Thymus (tissue), 14 donors: ENCODE measurements around the gene CCDC150. TPM values are rescaled to one million over a fixed set of nuclear protein-coding genes. Genes with fewer than 3 reads are reported as not detected.

ENCODE experiments used
- DNase-seq, 9 donors: peaks; one replicate each; pipeline ENCODE4 v3.0.0-alpha.2; 2013; ENCODE audit warnings: low spot score in 9 of 9, low read depth in 6 of 9, missing footprints in 1 of 9
- H3K27ac ChIP-seq, 2 donors: one replicate each; pipeline ENCODE4 v1.5.1; 2013; ENCODE audit warnings: control low read depth in 1 of 2, low read depth in 1 of 2, low read length in 1 of 2, mild to moderate bottlenecking in 1 of 2, moderate library complexity in 1 of 2
- H3K27me3 ChIP-seq, 2 donors: one replicate each; pipeline ENCODE4 v1.5.1; 2013; ENCODE audit warnings: low read length in 1 of 2; ENCODE audit not compliant: control insufficient read depth in 2 of 2, insufficient read depth in 1 of 2
- H3K36me3 ChIP-seq, 2 donors: one replicate each; pipeline ENCODE4 v1.5.1; 2013; ENCODE audit warnings: low read length in 1 of 2, mild to moderate bottlenecking in 1 of 2, moderate library complexity in 1 of 2; ENCODE audit not compliant: control insufficient read depth in 2 of 2, insufficient read depth in 2 of 2
- H3K4me1 ChIP-seq, 2 donors: one replicate each; pipeline ENCODE4 v1.5.1; 2013; ENCODE audit warnings: low read length in 2 of 2; ENCODE audit not compliant: control insufficient read depth in 2 of 2, insufficient read depth in 2 of 2
- H3K4me3 ChIP-seq, 2 donors: one replicate each; pipeline ENCODE4 v1.5.1; 2013; ENCODE audit warnings: low read length in 2 of 2, control low read depth in 1 of 2, mild to moderate bottlenecking in 1 of 2
- H3K9me3 ChIP-seq, 2 donors: one replicate each; pipeline ENCODE4 v1.5.1; 2013; ENCODE audit warnings: low read length in 1 of 2, mild to moderate bottlenecking in 1 of 2; ENCODE audit not compliant: control insufficient read depth in 2 of 2, insufficient read depth in 1 of 2
- WGBS: extraction: QIAGEN DNeasy Blood & Tissue Kit; methylation state at CpG from one replicate; pipeline ENCODE4 v1.1.7; 2013; 5-methylcytosine and 5-hydroxymethylcytosine counted together
- long read RNA-seq, 10 donors: transcript quantifications; one replicate each; lab custom pipeline, GENCODE V29; 2026
- polyA plus RNA-seq: library from polyadenylated mRNA; stranded (reverse); fragments of 200-250 nt; gene quantifications from one replicate; pipeline ENCODE4 v1.2.3, GENCODE V29; 2013
- total RNA-seq: library from RNA; stranded (reverse); fragments of 120-200 nt; gene quantifications from one replicate; pipeline ENCODE4 v1.2.4, GENCODE V29; 2013
- donor health status: healthy.

CCDC150 gene
- 8.6 TPM for total RNA-seq
- 3.0 TPM for polyA plus RNA-seq
- long read RNA-seq, donor 1, result 0 reads
- long read RNA-seq, donor 2, result 0 reads
- long read RNA-seq, donor 3, result 0 reads
- long read RNA-seq, donor 4, partial matches to known transcripts, result 13 of 13 reads
- long read RNA-seq, donor 4, other reads (novel, unspliced or antisense), result 0 of 13 reads
- long read RNA-seq, donor 5, result 0 reads
- long read RNA-seq, donor 6, partial matches to known transcripts, result 0 of 1 reads
- long read RNA-seq, donor 6, other reads (novel, unspliced or antisense), result 0 of 1 reads
- long read RNA-seq, donor 7, partial matches to known transcripts, result 8 of 18 reads
- long read RNA-seq, donor 7, other reads (novel, unspliced or antisense), result 10 of 18 reads
- long read RNA-seq, donor 8, result 0 reads
- long read RNA-seq, donor 9, partial matches to known transcripts, result 9 of 11 reads
- long read RNA-seq, donor 9, other reads (novel, unspliced or antisense), result 0 of 11 reads
- long read RNA-seq, donor 10, result 0 reads

DNA sequence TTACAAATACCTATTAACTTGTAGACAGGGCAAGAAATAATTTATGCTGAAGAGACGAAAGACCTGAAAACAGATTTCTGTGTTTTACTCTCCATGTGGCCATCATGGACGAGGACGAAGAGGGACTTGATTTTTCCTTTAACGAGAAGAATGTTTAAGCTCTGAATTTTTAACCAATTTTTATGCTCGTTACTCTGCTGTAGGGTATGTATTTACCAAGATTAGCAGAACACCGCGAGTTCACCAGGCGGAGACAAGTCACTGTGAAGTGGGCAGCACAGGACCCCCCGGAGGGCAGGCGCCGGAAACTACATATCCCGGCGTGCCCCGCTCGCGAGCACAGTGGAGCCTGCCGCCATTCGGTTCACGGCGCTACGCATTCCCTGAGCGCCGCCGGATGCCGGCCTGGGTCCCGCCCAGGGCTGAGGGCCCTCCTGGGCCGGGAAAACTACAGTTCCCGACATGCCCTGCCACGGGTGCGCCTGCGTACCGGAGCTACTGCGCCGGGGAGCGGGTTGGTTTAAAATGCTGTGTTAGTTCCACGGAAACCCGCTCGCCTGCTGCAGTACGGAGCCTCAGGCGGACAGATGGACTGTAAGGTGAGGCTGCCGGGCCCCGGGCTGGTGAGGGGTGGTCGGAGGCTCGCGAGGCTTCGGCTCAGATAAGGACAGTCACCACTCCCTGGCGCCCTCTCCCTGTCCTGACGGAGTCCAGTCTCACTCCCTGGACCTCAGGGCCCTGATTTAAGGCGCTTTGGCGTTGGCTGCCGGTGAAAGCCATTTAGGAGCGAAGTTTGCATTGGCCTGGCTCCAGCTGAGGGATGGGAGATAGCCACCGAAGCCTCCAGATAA lies at the start of gene CCDC150:
TSS of gene CCDC150 (plus strand) at position 536 of the 851 bp plus-strand sequence. CDS start at position 588, 52 bp downstream.
- peak within 1 kb of the TSS; percentile 61 to 63 for H3K4me3 ChIP-seq
- no peaks in the 10 kb centered on the region for H3K36me3 ChIP-seq
- peak; percentile 85 to 96 (median 89) for DNase-seq
- 6% methylated on average over 53 of the region's 53 CpGs for WGBS
- peaks cover 0 to 5% of the 10 kb centered on the region in 2 donors for H3K27me3 ChIP-seq
- peaks cover 0 to 6% of the 10 kb centered on the region in 2 donors for H3K9me3 ChIP-seq
- H3K4me1 ChIP-seq, result peaks cover 14% of the 10 kb centered on the region in 2 donors
- H3K27ac ChIP-seq, result no peak within 1 kb of the TSS

DNA sequence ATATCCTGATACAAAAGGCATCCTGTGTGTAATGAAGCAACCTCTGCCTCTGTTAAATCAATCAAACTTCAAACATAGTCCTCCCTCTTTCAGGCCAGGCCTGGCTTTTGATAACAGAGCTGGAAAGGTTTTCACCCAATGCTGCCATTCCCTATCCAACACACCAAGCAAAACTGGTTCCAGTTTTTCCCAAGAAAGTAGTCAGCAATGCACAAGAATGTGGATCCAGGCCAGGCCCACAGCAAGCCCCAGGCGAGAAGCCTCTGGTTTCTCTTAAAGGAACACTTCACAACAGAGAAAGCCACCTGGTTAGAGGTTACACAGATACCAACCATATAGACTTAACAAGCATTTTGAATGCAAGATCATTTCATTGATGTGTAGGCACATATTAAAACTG lies 49.2 kb upstream of the CCDC150 start:
- Histone ChIP-seq H3K4me3 (no peak overlapping the region), H3K27ac (no peak overlapping the region), H3K27me3 (peaks cover 39 to 60% of the 10 kb centered on the region in 2 donors), H3K4me1 (peaks cover 3 to 8% of the 10 kb centered on the region in 2 donors), H3K9me3 (no peaks in the 10 kb centered on the region), H3K36me3 (no peaks in the 10 kb centered on the region)
- no peak for DNase-seq
- WGBS, result 88% methylated on average over 1 of the region's 1 CpG

DNA sequence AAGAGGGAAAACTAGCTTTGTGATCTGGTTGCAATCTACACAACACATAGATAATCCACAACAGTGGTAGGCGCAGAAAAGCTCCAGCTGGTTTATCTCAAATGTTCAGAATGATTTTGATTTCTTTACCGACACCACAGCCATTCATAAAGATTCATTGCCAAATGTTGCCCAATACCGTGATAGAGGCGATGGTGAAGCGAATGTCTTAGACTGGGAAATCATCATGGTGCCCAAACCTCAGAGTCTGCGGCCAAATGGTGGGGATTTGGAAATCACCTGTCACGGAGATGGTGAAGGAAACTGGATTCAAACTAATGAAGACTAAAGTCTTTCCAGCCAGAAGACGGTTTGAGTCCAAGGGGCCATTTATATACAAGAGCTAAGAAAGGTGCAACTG lies 48.5 kb upstream of the CCDC150 start:
- Histone ChIP-seq H3K4me3 (no peak overlapping the region), H3K36me3 (no peaks in the 10 kb centered on the region), H3K27ac (no peak overlapping the region), H3K27me3 (peaks cover 39 to 67% of the 10 kb centered on the region in 2 donors), H3K4me1 (peaks cover 3 to 8% of the 10 kb centered on the region in 2 donors), H3K9me3 (no peaks in the 10 kb centered on the region)
- no peak for DNase-seq
- WGBS, result 97% methylated on average over 8 of the region's 8 CpGs

DNA sequence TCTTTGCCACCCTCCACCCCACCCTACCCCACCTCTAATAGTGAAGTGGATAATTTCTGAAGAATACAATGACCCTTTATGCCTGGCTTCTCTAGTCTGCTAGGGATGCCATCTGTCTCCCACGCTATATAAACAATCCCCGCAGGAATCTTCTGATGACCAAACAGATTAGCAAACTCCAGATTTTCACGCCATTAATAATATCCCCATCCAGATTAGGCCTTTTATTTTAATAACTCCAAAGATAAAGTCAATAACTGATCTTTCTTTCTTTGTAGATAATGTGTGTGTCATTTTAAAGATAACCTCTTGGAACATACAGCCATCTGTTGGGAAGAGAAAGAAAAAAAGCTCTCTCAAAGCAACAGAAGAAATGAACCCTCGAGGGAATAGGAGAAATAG lies 47.9 kb upstream of the CCDC150 start:
- no peak for DNase-seq
- 88% methylated on average over 4 of the region's 4 CpGs for WGBS
- peaks cover 41 to 71% of the 10 kb centered on the region in 2 donors for H3K27me3 ChIP-seq
- H3K4me1 ChIP-seq, result peaks cover 3 to 8% of the 10 kb centered on the region in 2 donors
- no peak overlapping the region for H3K4me3 ChIP-seq
- H3K27ac ChIP-seq, result no peak overlapping the region
- no peaks in the 10 kb centered on the region for H3K36me3 ChIP-seq
- no peaks in the 10 kb centered on the region for H3K9me3 ChIP-seq

DNA sequence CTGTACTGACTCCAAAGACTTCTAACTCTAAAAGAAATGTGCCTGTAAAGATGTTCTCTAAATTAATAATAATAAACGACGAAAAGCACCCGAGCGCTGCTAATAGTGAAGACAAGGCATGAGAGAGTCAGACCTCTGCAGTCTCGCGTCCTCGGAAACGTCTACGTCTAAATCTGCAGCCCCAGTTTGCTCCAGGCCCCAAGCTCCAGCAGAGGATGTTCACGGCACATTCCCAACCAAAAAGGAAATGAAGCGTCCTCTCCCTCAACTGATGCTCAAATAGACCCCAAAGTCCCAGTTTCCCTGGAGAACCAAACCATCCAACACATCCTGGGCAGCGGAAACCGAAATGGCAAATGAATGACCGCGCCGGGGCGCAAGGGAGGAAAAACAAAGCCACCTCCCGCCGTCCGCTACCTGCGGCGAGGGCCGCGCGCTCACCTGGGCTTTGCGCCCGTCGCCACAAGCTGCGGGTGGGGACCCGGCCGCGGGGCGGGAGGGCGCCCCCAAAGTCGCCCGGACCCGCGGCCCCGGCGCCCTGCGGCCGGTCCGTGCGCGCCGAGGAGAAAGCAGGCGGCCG lies 47.1 kb upstream of the CCDC150 start:
- Histone ChIP-seq H3K4me1 (peaks cover 3 to 8% of the 10 kb centered on the region in 2 donors), H3K27me3 (peaks cover 41 to 76% of the 10 kb centered on the region in 2 donors), H3K4me3 (peak overlapping the region in 1 of 2 donors; percentile 52), H3K27ac (no peak overlapping the region), H3K36me3 (no peaks in the 10 kb centered on the region), H3K9me3 (no peaks in the 10 kb centered on the region)
- under 1% methylated on average over 48 of the region's 48 CpGs for WGBS
- peak in 2 of 9 donors; percentile 9 to 21 for DNase-seq

DNA sequence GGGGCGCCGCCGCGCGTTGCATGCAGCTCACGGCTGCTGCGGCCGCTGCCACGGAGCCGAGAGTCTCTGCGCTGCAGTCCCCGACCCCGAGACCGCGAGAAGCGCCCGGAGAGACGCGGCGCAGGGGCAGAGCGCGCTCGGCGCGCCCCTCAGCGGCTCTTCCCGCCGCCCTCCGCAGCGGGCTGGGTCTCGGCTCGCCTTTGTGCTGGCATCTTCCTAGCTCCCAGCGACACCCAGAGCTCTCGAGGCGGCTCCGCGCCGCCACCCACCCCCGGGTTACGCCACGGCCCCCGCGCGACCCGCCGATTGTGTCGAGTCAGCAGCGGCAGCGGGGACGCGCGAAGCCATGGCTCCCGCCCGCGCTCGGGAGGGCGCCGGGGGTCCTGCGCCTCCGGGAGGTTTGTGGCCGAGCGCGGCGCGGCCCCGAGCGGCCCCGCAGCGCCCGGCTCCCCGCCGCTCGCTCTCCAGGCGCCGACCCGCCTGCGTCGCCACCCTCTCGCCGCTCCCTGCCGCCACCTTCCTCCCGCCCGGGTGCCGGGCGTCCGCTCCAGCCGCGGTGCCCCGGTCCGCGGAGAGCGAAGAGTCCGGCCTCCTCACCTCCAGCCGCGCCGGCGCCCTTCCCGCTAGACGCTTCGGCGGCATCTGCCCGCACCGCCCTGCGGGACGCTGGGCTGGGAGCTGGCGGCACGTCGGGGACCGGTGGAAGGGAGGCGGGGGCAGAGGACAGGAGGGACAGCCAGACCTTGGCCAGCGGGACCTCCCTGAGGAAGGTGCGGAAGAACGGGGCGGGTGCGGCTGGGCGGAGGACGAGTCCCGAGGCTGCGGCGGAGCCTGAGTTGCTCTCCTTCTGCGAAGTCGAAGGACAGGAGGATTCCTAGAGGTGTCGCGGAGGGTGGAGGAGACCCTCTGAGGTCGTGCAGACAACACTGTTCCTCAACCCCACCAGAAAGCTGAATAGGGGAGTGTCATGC lies 46.3 kb upstream of the CCDC150 start, which contains the start of gene HECW2:
TSS of gene HECW2 (minus strand) at position 644 of the 971 bp plus-strand sequence.
- peaks cover 41 to 77% of the 10 kb centered on the region in 2 donors for H3K27me3 ChIP-seq
- 1% methylated on average over 125 of the region's 125 CpGs for WGBS
- peak in 3 of 9 donors; percentile 10 to 37 (median 18) for DNase-seq
- H3K4me1 ChIP-seq, result peaks cover 3 to 8% of the 10 kb centered on the region in 2 donors
- H3K9me3 ChIP-seq, result no peaks in the 10 kb centered on the region
- no peaks in the 10 kb centered on the region for H3K36me3 ChIP-seq
- peak within 1 kb of the TSS in 1 of 2 donors; percentile 52 for H3K4me3 ChIP-seq
- H3K27ac ChIP-seq, result peak within 1 kb of the TSS in 1 of 2 donors; percentile 8

DNA sequence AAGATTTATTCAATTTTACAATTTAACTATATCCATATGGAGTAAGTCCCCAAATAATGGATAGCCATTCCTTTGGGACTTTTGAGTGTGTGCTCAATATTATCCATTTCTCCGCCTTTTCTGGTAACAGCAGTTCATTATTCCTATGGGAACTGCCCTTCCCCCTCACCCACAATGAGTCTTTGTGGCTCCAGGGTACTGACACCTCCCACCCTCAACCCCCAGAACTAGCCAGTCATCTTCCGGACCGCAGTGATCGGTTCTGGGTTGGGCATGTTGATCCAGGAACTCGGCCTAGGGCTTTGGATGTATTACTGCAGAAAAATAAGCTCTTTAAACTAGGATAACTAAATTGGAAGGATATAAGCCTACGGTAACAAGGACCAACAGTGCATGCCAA lies 45.4 kb upstream of the CCDC150 start:
- Histone ChIP-seq H3K4me3 (no peak overlapping the region), H3K27me3 (peaks cover 41 to 79% of the 10 kb centered on the region in 2 donors), H3K36me3 (no peaks in the 10 kb centered on the region), H3K4me1 (peaks cover 3 to 8% of the 10 kb centered on the region in 2 donors), H3K27ac (no peak overlapping the region), H3K9me3 (no peaks in the 10 kb centered on the region)
- 95% methylated on average over 6 of the region's 6 CpGs for WGBS
- DNase-seq, result no peak

DNA sequence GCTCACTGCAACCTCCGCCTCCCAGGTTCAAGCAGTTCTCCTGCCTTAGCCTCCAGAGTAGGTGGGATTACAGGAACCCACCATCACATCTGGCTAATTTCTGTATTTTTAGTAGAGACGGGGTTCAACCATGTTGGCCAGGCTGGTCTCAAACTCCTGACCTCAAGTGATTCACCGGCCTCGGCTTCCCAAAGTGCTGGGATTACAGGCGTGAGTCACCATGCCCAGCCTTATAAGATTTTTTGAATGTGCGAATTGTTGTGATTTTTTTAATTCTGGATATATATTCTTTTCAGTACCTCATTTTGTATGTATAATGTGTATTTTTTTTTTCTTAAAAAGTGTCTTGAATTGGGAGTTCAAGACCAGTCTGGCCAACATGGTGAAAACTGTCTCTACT lies 42.0 kb upstream of the CCDC150 start:
- peaks cover under 1 to 8% of the 10 kb centered on the region in 2 donors for H3K4me1 ChIP-seq
- H3K36me3 ChIP-seq, result no peaks in the 10 kb centered on the region
- no peaks in the 10 kb centered on the region for H3K9me3 ChIP-seq
- no peak for DNase-seq
- H3K27me3 ChIP-seq, result peaks cover 21 to 51% of the 10 kb centered on the region in 2 donors
- no peak overlapping the region for H3K27ac ChIP-seq
- 97% methylated on average over 6 of the region's 6 CpGs for WGBS
- H3K4me3 ChIP-seq, result no peak overlapping the region
